NCI-H526 (cell line): ENCODE measurements around the gene COMT.
"Not testable (repeated sequence)": the region's sequence is repeated elsewhere in the genome, so short reads cannot be mapped to it uniquely, and the experiment has no call there.

Source experiments
- DNase-seq, 2 experiments: peaks; one replicate each; lab custom pipeline; 2025; lab: John Stamatoyannopoulos, UW

Gene COMT

DNA sequence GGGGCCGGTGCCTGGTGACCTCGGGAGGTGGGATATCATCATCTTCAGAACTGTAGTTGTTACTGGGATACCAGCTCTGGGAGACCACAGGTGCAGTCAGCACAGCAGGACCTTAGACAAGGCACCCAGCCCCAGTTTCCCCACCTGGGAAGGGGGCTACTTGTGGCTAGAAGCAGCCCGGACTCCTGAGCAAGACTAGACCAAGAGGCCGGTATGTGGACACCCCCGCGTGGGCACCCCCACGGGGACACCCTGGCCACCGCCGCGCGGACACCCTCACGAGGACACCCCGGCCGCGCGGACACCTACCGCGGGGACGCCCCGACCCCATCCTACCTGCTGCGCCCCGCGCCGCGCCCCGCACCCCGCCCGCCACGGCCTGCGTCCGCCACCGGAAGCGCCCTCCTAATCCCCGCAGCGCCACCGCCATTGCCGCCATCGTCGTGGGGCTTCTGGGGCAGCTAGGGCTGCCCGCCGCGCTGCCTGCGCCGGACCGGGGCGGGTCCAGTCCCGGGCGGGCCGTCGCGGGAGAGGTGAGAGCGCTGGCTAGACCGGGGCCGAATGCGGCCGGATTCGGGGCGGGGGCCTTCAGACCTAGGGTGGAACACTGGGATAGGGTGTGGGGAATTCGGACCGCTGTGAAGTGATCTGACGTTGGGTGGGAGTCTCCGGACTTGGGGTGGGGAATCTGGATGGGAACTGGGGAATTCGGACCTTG, at the start of gene COMT, which contains the start of gene TXNRD2:
Gene COMT (plus strand): TSS at position 408 of the 718 bp plus-strand sequence. CDS start 20,755 bp downstream, outside the sequence.
Gene TXNRD2 (minus strand): TSS at position 454 of the 718 bp plus-strand sequence. CDS start 15 bp downstream, at position 439.
- peak in 1 of 2 experiments; percentile 72 for DNase-seq

DNA sequence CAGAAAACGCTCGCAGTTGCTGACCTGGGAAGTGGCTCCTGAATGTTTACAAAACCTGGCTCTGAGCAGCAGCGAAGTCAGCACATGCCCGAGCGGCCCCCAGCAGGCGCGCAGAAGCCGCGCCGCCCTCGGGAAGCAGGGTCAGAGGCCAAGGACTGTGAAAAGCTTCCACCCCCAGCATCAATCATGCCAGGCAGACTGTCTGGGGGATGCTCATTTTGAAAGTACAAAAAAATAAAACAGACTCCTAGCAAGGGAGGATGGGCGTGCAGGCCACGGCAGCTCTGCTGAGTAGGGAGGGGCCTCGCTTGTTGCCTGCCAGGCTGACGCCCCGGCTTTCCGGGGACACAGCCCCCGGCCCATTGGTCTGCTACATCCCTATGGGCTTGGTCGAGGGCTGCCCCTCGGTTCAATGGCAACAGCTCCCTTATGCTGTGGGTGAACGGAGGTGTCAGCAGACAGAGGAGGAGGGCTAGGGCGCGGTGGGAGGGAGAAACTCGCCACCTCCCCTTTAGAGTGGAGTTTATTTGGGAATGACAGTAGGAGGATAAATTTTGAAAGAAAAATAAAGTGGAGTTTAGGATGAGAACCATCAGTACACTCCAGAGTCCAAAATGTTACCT, 49.2 kb upstream of the COMT start:
- no peak for DNase-seq

DNA sequence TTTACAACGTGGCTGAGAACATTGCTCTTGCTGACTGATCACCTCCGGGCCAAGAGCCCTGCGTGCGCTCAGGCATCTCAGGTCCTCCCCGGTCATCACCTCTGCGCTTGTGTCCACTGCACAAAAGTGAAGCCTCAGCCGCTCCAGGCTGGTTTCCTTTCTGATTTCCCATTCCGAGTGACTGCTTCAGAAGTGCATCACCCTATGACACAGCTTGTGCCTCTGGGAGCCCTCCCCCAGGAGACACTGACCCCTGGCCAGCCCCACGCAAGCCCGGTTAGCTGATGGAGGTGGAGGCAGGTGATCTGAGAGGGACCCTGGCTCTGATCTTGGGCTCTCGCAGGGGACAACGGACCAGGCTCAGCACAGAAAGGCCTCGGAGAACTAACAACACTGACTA, 48.6 kb upstream of the COMT start:
- DNase-seq = no peak

DNA sequence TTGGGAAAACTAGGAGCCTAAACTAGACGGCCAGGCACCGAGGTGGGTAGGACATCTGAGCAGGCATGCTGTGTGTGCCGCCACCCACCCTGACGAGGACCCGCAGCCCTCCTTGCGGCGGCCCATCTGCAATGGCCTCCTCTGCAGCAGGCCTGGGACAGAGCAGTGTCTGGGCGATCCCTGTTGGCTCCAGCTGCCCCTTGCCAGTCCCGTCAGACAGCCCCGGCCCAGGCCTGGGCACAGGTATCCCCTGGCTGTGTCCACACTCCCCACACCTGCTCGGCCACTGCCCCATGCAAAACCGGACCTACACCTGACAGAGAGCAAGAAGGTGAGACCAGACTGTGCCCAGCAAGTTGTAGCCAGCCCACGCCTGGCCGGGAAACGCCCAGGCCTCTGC, 48.2 kb upstream of the COMT start:
- no peak for DNase-seq

DNA sequence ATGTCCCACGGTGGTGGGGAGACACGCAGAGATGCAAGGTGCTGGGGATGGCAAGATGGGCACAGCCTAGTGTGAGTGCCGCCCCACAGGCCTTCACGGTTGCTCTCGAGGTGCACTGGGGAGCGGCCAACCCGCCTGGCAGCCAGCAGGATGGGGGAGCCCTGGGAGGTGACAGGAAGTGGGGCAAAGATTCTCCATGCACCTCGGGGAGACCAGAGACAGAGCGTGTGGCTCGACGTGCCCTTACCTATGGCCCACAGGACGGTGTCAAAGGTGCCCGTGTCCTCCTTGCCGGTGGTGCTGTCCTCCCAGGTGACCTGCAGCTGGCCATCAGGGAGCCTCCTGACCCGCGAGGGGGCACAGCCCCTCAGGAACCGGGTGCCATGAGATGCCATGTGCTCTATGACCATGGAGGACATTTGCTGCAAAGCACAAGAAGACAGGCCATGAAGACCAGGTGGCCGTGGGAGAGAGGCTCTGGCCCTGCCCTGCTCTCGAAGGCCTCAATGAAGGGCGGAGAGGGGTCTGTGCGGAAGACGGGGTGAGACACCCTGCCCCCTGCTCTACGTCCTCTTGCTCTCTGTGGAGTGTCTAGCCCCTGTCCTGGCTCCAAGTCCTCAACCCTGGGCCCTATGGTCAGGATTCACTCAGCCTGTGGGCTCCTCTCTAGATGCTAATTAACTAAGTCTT, 46.3 kb upstream of the COMT start:
- no peak for DNase-seq

DNA sequence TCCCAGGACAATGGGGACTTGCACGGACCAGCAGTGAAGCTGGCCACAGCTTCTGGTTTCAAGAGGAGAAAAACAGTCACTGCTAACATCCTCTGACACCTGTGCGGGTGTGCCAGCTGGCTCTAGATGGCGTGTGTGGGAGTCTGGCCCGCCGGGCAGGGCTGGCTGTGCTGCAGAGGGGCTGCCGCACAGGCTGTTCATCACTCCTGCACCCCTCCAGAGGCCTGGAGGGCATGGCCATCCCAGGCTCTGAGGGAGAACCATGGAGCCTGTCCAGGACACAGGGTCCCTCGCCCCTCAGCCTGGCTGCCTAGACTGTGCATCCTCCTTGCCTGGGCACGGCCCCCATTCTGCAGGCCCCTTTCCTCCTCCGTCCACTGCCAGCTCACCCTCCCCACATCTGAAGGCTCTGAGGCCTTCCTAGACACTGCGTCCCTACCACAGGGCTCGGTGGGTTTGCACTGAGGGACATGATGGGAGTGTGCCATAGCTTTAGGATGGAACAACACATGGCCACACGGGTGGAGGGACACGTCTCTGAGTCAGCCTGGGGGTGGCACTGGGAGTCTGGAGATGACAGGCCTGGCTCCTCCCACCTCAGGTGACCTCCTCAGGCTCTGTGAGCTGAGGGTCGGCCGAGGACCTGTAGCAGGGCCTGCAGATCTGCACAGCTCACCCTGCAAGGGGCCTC, 44.8 kb upstream of the COMT start:
- no peak for DNase-seq

DNA sequence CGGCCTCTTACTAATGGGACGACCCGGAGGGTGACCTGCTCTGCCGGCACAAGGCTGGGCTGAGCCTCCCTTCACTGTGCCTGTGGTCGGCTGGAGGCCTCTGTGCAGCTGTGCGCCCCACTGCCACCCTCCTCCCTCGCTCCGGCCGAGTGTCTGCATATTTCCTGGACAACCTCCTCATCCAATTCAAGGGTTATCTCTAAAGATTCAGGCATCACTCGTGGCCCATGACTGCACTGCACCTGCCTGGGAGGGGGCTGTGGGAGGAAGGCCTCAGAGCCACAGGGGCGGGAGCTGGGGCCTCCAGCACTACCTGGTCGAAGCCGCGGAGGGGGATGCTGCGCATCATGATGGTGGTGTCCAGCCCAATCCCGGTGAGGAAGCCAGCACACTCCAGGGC, 43.8 kb upstream of the COMT start:
- DNase-seq = no peak

DNA sequence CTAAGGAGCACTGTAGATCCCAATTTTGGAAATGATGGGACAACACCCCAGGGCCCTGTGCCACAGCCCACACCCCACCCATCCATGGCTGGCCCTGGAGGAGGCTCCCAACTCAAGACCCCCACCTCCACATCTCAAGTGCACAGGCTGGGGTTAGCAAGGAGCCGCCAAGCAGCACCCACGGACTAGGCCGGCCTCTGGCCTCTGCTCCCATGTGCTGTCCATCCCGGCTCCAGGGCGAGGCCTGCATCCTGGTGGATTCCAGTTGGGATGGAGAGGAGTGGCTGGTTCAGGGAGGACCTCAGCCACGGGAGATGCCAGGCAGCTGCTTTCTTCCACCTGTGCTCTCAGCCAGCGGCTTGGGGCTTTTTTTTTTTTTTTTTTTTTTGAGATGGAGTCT, 43.4 kb upstream of the COMT start:
- DNase-seq = no peak

DNA sequence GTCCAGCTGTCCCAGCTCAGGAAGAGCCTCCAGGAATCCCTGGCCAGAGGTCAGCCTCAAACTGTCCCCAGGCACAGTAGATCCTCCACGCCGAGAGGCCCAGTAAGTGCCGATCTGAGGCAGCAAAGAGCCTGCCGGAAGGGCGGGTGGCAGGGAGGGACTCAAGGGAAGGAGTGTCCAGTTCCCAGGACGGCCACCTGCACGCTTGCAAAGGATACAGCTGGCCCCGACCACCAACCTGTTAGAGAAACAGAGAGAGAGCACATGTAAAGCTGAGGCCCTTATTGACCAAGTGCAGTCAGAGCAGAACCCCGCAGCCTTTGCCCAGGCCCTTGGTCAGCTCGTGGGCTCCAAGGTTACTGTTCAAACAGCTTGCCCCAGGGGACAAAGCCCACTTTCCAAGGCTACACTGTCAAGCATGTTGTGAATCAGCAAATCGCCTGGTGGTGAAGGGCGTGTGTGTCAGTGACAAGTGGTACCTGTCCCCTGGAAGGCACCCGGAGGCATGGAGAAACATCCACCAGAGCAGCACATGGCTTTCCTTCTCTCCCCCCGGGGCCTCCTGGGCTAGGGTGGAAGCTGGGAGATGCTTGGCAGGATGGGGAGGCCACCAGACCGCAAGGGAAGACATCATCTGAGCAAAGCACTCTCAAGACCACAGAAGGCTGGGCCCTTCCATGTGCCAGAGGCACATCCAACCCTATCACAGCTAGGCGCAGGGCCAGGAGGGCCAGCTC, 42.6 kb upstream of the COMT start:
- DNase-seq = no peak

DNA sequence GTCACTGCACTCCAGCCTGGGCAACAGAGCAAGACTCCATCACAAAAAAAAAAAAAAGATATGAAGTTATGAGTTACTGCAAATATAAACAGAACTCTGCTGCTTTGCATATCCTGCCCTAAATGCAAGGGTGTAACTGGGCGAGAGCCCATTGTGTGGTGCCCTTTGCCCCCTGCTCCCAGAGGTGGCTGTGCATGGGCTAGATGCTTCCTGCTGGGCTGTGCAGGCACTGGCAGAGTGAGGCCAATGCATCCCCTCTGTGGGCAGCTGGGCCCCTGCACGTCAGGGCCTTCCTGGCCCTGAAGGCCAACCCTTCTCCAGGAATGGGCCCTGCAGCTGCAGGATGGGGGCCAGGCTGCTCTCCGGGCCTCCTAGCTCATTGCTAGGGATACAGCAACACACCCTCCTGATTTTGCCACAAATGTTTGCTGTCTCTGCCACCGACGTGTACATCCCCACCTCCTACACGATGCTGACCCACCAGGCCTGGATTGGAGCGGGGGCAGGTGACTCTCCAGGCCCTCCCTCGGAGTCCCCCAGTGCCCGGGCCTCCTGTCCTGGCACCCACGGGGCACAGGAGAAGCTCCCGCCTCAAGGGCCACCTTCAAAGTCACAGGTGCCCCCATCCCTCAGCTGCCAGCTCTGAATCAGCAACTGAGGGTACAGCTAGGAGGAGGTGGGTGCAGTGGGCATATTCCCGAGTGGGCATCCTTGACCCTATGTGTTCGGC, 40.7 kb upstream of the COMT start:
- DNase-seq = peak in 1 of 2 experiments; percentile 21

DNA sequence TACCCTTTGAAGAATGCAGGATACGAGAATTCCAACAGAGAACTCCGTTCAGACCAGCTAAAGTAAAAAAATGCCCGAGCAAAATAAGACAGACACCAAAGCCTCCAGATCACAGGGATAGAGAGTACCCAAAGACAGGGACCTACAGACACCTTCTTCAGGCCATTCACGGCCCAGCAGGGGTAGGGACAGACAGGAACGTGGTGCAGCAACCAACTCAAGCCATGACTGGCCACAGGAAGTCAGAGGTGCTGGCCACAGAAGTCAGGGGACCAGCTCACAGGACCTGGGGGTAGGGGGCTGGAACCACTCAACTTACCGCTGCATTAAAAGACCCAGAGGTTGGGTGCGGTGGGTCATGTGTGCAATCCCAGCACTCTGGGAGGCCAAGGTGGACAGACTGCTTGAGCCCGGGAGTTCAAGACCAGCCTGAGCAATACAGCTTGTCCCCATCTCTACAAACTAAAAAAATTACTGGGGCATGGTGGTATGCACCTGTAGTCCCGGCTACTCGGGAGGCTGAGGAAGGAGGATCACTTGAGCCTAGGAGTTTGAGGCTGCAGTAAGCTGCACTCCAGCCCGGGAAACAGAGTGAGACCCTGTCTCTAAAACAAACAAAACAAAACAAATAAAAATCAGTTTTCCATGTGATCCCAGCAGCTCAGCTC, 39.9 kb upstream of the COMT start:
- DNase-seq = no peak

DNA sequence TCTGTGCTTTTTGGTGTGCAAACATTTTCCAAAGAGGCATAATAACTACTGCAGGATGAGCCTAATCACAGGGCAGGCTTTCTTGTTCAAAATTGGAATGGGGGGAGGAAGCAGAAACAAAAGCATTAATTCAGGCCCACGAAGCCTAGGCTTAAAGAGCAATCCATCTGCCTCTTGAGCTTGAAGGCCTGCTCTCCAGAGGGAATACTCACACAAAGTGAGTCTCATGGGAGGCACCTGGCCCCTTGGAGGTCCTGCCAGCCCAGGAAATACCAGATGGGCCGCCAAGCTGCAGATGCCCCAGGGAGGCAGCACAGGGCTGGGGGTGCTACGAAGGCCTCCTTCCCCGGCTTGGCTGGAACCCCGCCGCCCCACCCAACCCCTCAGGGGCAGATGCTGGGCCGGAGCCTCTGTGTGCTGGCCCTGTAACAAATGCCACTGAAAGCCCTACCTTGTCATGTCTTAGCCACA, 39.3 kb upstream of the COMT start:
- DNase-seq = no peak

DNA sequence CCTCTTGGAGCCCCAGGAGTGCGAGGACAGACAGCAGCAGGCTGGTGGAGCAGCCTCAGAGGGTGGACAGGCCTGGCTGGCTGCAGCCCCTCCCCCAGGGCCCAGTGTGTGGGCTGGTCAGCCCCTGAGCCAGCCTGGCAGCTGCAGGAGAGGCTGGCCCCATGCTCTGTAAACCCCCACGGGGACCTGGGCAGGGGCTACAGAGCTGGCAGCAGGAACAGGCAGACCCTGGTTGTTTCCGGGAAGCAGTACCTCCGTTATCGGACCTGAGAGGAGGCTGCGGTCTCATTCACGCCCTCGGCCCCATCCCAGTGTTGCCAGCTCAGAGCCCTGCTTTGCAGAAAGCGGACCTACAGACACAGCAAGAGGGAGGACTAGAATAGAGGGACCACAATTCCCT, 38.5 kb upstream of the COMT start:
- no peak for DNase-seq

DNA sequence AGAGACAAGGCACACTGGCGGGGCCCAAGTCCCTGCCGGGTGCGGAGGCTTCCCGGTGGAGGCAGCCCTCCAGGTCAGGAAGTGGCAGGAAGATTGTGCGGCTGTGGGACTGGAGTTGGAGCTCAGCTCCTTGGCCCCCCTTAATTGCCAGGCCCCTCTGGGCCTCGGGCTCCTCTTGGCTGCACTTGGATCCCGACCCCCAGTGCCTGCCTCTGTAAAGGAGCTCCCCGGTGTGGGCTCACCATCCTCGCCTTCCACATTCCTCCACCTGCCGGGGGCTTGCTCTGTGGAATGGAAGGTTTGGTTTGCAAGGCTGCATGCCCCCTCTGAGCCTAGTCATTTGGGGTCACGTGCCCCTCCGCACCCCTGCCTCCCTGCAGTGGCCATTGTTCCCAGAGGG, 38.1 kb upstream of the COMT start:
- DNase-seq = no peak

DNA sequence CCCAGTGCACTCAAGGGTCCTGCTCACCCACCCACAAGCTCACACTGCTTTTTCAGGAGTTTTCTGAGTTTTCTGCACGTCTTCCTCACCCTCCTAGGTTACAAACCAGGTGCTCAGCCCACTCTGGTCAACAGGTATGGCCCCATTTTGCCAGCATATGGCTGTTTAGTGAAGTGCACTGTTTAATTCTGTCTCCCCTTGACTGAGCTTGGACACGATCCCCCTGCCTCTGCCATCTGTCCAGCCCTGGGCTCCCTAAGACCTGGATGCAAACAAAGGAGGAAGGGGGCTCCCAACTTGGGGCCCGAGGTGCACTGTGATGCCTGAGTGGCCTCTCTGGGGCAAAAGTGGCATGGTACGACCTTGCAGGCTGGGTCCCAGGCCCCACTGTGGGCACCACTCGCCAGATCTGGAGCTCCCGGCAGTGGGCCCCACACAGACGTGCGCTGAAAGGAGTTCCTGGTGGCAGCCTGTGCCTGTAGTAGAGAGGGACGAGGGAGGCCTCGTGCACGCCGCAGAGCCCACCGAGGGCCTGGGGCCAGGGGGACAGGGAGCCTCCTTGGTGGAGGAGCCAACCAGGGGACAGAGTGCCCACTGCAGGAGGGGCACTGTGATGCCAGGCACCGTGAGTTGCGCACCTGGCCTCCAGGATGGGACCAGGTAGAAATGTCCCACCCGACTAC, 37.3 kb upstream of the COMT start:
- no peak for DNase-seq

DNA sequence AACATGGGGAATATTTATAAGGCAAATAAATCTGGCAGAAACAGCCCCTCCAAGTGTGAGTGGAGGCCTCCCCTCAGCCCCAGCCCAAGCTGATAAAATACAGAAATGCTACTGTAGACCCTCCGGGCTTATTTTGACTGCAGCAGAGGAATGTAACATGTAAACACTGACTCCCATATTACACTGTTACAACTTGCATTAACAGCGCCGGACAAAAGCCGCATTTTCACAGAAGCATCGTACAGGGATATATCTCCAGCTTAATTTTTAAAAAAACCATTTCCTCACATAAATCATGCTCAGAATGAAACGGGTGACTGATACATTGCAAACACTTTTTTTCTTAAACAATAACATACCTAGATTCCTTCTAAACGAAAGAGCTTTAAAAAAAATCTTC, 36.6 kb upstream of the COMT start:
- DNase-seq = no peak

DNA sequence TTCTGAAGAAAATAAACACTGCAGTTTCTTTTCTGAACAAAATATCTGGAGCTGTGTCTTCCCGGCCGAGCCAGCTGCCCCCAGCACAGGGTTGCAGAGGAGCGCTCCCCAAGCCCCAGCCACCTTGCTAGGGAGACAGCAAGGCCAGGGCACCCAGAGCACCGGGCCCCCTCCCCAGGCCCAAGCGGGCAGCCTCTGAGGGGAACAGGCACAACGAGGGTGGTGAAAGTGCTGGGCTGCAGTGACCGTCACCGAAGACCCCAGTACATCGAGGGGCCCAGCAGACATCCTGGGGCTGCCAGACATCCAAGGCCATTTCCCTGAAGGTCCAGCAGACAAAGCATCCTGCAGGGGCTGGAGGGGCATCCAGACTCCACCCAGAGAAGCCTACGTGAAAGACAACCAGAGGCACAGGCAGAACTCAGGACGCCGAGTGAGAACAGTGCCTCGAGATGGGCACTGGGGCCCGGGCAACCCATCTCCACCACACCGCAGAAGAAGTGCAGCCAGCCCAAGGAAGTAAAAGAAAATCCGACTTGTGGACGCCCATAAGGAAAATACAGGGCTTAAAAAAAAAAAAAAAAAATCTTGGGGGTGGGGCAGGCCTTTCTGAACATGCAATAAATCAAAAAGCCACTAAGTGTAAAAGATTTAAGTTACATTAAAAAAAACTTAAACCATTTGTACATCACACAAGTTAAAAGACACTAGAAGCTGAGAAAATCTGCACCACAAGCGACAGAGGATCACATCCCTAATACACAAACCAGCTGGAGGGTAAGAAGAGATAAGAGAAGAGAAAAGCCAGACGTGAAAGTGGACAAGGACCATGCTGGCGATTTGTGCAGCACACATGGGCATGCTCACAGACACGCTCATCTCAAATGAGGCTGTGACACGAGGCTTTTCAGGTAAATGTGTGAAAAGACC, 36.0 kb upstream of the COMT start:
- no peak for DNase-seq

DNA sequence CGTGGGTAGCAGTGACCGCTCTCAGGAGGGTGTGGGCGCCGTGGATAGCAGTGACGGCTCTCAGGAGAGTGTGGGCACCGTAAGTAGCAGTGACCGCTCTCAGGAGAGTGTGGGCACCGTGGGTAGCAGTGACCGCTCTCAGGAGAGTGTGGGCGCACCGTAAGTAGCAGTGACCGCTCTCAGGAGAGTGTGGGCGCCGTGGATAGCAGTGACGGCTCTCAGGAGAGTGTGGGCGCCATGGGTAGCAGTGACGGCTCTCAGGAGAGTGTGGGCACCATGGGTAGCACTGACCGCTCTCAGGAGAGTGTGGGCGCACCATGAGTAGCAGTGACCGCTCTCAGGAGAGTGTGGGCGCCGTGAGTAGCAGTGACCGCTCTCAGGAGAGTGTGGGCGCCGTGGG, 34.7 kb upstream of the COMT start:
- not testable (repeated sequence) for DNase-seq

DNA sequence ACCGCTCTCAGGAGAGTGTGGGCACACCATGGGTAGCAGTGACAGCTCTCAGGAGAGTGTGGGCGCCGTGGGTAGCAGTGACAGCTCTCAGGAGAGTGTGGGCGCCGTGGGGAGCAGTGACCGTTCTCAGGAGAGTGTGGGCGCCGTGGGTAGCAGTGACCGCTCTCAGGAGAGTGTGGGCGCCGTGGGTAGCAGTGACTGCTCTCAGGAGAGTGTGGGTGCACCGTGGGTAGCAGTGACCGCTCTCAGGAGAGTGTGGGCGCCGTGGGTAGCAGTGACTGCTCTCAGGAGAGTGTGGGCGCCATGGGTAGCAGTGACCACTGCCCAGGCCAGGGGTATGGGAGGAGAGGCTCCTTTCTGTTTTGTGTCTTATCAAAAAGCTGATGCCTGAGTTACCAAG, 33.7 kb upstream of the COMT start:
- not testable (repeated sequence) for DNase-seq
